H1 (cell line): ENCODE results near the gene DPP8. TPM values are rescaled to one million over a fixed set of nuclear protein-coding genes. Genes with fewer than 3 reads are reported as not detected.
A peak's percentile ranks its signal among the peaks of the same experiment; 100 is the strongest.

Source experiments
- CTCF ChIA-PET: fragments of 300-600 bp; sonication (Branson Sonifier 250); formaldehyde crosslinking; loops from one replicate; lab custom pipeline; 2021; ENCODE audit not compliant: partially characterized antibody; lab: Charles Lee
- POLR2A ChIA-PET: fragments of 300-600 bp; sonication (Branson Sonifier 250); formaldehyde crosslinking; loops from one replicate; lab custom pipeline; 2021; ENCODE audit warnings: inconsistent platforms; ENCODE audit not compliant: partially characterized antibody; lab: Charles Lee
- DNase-seq, 2 experiments: peaks; one replicate each; pipeline versions ENCODE4 v3.0.0 to v3.0.0-alpha.2; 2010 to 2022; ENCODE audit warnings: low spot score in 2 of 2, low read depth in 1 of 2, mixed read lengths in 1 of 2
- FAIRE-seq: peaks from 2 replicates; lab custom pipeline; 2011; peaks lifted over from hg19 to GRCh38; lab: Jason Lieb, UNC
- H2AFZ ChIP-seq: 2 replicates; pipeline ENCODE4 v1.8.1; 2012; ENCODE audit warnings: low read length, inconsistent platforms
- H2AK5ac ChIP-seq: 2 replicates; pipeline ENCODE4 v1.6.1; 2013; ENCODE audit warnings: low read depth, low read length
- H2BK120ac ChIP-seq: replicated peaks from 2 replicates; pipeline ENCODE3; 2013; ENCODE audit warnings: low read depth, low read length, inconsistent platforms
- H2BK12ac ChIP-seq: 2 replicates; pipeline ENCODE4 v1.6.1; 2013; ENCODE audit warnings: low read depth, low read length
- H2BK15ac ChIP-seq: 2 replicates; pipeline ENCODE4 v1.6.1; 2013; ENCODE audit warnings: low read length
- H2BK20ac ChIP-seq: 2 replicates; pipeline ENCODE4 v1.6.1; 2013; ENCODE audit warnings: low read length
- H2BK5ac ChIP-seq: 2 replicates; pipeline ENCODE4 v1.6.1; 2013; ENCODE audit warnings: low read depth, low read length
- H3K14ac ChIP-seq: 2 replicates; pipeline ENCODE4 v1.6.1; 2013; ENCODE audit warnings: inconsistent platforms; ENCODE audit not compliant: insufficient read length
- H3K18ac ChIP-seq: 2 replicates; pipeline ENCODE4 v1.6.1; 2013; ENCODE audit warnings: low read length; ENCODE audit errors: extremely low read depth
- H3K23ac ChIP-seq: 2 replicates; pipeline ENCODE4 v1.6.1; 2013; ENCODE audit warnings: inconsistent platforms; ENCODE audit not compliant: insufficient read length
- H3K23me2 ChIP-seq: 2 replicates; pipeline ENCODE4 v1.6.1; 2013; ENCODE audit warnings: low read depth, low read length
- H3K27ac ChIP-seq: 2 replicates; pipeline ENCODE4 v1.6.1; 2011; ENCODE audit warnings: low read depth, low read length, inconsistent platforms
- H3K27me3 ChIP-seq, 4 experiments: replicated peaks in 1 of 4; 1 replicate in 1 of 4; 2 replicates in 3 of 4; pipeline versions ENCODE4 v1.6.1 to v1.8.1; 2011 to 2013; ENCODE audit warnings: low read length in 3 of 4, mild to moderate bottlenecking in 3 of 4, inconsistent platforms in 2 of 4, mixed read lengths in 2 of 4, moderate library complexity in 1 of 4; ENCODE audit not compliant: control insufficient read depth in 3 of 4, insufficient read depth in 3 of 4; ENCODE audit errors: extremely low read depth in 1 of 4
- H3K36me3 ChIP-seq, 4 experiments: 2 replicates each; pipeline versions ENCODE4 v1.6.1 to v1.8.1; 2011 to 2013; ENCODE audit warnings: mild to moderate bottlenecking in 4 of 4, low read length in 3 of 4, moderate library complexity in 2 of 4, control low read depth in 1 of 4, inconsistent platforms in 1 of 4; ENCODE audit not compliant: insufficient read depth in 4 of 4, control insufficient read depth in 2 of 4
- H3K4ac ChIP-seq: replicated peaks from 2 replicates; pipeline ENCODE3; 2013; ENCODE audit warnings: low read length, low read depth, mixed read lengths, inconsistent platforms; ENCODE audit not compliant: insufficient read length
- H3K4me1 ChIP-seq, 4 experiments: replicated peaks in 1 of 4; 1 replicate in 1 of 4; 2 replicates in 3 of 4; pipeline versions ENCODE4 v1.6.1 to v1.8.1; 2011 to 2013; ENCODE audit warnings: low read length in 3 of 4, inconsistent platforms in 2 of 4, mixed read lengths in 1 of 4; ENCODE audit not compliant: insufficient read depth in 4 of 4, control insufficient read depth in 3 of 4
- H3K4me2 ChIP-seq, 2 experiments: 2 replicates each; pipeline versions ENCODE4 v1.6.1 to v1.8.1; 2011 to 2013; ENCODE audit warnings: low read depth in 2 of 2, low read length in 2 of 2, control low read depth in 1 of 2, inconsistent platforms in 1 of 2, mild to moderate bottlenecking in 1 of 2; ENCODE audit not compliant: insufficient read depth in 1 of 2
- H3K4me3 ChIP-seq, 4 experiments: fragments of 200-600, 300-600 bp in 1 of 4; sonication (generic), shearing (Covaris generic), sonication (Bioruptor Twin) in 1 of 4; 2 replicates each; pipeline versions ENCODE4 v1.5.1 to v1.8.1; 2011 to 2016; ENCODE audit warnings: low read length in 4 of 4, low read depth in 3 of 4, control low read depth in 2 of 4, inconsistent platforms in 2 of 4, mild to moderate bottlenecking in 2 of 4, mixed read lengths in 1 of 4, moderate library complexity in 1 of 4; ENCODE audit not compliant: insufficient read depth in 2 of 4; ENCODE audit errors: extremely low read depth in 1 of 4
- H3K56ac ChIP-seq: replicated peaks from 2 replicates; pipeline ENCODE3; 2013; ENCODE audit warnings: low read depth, mild to moderate bottlenecking, mixed read lengths, low read length, inconsistent platforms; ENCODE audit not compliant: insufficient read length
- H3K79me1 ChIP-seq: 2 replicates; pipeline ENCODE4 v1.6.1; 2013; ENCODE audit warnings: low read depth, low read length, control low read depth
- H3K79me2 ChIP-seq, 2 experiments: 2 replicates each; pipeline versions ENCODE4 v1.6.1 to v1.8.1; 2012 to 2013; ENCODE audit warnings: low read length in 2 of 2, mild to moderate bottlenecking in 2 of 2, inconsistent platforms in 1 of 2; ENCODE audit not compliant: insufficient read depth in 2 of 2, control insufficient read depth in 1 of 2
- H3K9ac ChIP-seq, 4 experiments: replicated peaks in 1 of 4; 1 replicate in 1 of 4; 2 replicates in 3 of 4; pipeline versions ENCODE4 v1.6.1 to v1.8.1; 2011 to 2013; ENCODE audit warnings: low read depth in 3 of 4, low read length in 3 of 4, control low read depth in 2 of 4, mild to moderate bottlenecking in 2 of 4, moderate library complexity in 2 of 4, inconsistent platforms in 1 of 4; ENCODE audit errors: extremely low read depth in 1 of 4
- H3K9me3 ChIP-seq, 2 experiments: 2 replicates each; pipeline versions ENCODE4 v1.6.1 to v1.8.1; 2012 to 2013; ENCODE audit warnings: mild to moderate bottlenecking in 2 of 2, moderate library complexity in 2 of 2, control low read depth in 1 of 2, inconsistent platforms in 1 of 2, low read depth in 1 of 2, low read length in 1 of 2, mixed read lengths in 1 of 2; ENCODE audit not compliant: insufficient read depth in 2 of 2
- H4K20me1 ChIP-seq, 2 experiments: replicated peaks in 1 of 2; 2 replicates each; pipeline versions ENCODE3 to v1.8.1; 2011 to 2013; ENCODE audit warnings: inconsistent platforms in 2 of 2, low read length in 2 of 2, mild to moderate bottlenecking in 1 of 2; ENCODE audit not compliant: insufficient read depth in 2 of 2, control insufficient read depth in 1 of 2
- H4K5ac ChIP-seq: 2 replicates; pipeline ENCODE4 v1.6.1; 2013; ENCODE audit warnings: low read length, low read depth, mixed read lengths, inconsistent platforms; ENCODE audit not compliant: insufficient read length
- H4K8ac ChIP-seq: 2 replicates; pipeline ENCODE4 v1.8.0; 2013; ENCODE audit warnings: mild to moderate bottlenecking, moderate library complexity, low read length, inconsistent platforms; ENCODE audit not compliant: insufficient read depth; ENCODE audit errors: extremely low read depth
- H4K91ac ChIP-seq: replicated peaks from 2 replicates; pipeline ENCODE3; 2013; ENCODE audit warnings: low read length, mixed read lengths, inconsistent platforms; ENCODE audit not compliant: insufficient read length
- CBX5 ChIP-seq: fragments of 300-800, 300-1000 bp; sonication (generic); IDR thresholded peaks from 2 replicates; pipeline ENCODE4 v1.7.1; 2016; ENCODE audit warnings: antibody characterized with exemption, low read length, low read depth
- EGR1 ChIP-seq: IDR thresholded peaks from 2 replicates; pipeline ENCODE4 v1.6.1; 2011; ENCODE audit warnings: low read depth, low read length, borderline replicate concordance
- HDAC6 ChIP-seq: IDR thresholded peaks from one replicate; pipeline ENCODE4 v1.7.1; 2012; ENCODE audit warnings: low read depth, mild to moderate bottlenecking, inconsistent platforms, low read length, moderate library complexity
- RNF2 ChIP-seq: fragments of 200-900, 300-1000 bp; sonication (generic); IDR thresholded peaks from 2 replicates; pipeline ENCODE4 v1.7.1; 2016; ENCODE audit warnings: borderline replicate concordance, low read depth, mild to moderate bottlenecking, antibody characterized with exemption, low read length; ENCODE audit not compliant: poor library complexity, severe bottlenecking; ENCODE audit errors: missing control alignments
- SIN3A ChIP-seq, 2 experiments: IDR thresholded peaks in 1 of 2; conservative IDR thresholded peaks in 1 of 2; 2 replicates each; pipeline ENCODE4 v1.6.1; 2011 to 2012; ENCODE audit warnings: low read length in 2 of 2, improper control_type of control experiment in 1 of 2, low read depth in 1 of 2, mild to moderate bottlenecking in 1 of 2
- TAF7 ChIP-seq: optimal IDR thresholded peaks from 2 replicates; pipeline ENCODE3; 2011; ENCODE audit warnings: low read depth, mild to moderate bottlenecking, inconsistent platforms, low read length, moderate library complexity, borderline replicate concordance
- YY1 ChIP-seq: IDR thresholded peaks from 2 replicates; pipeline ENCODE4 v1.6.1; 2011; ENCODE audit warnings: low read depth, mild to moderate bottlenecking, low read length
- WGBS, 2 experiments: shearing (Covaris generic) in 1 of 2; methylation state at CpG; one replicate each; pipeline versions ENCODE4 v1.1.6 to v1.1.7; 2013 to 2015; ENCODE audit warnings: low lambda C conversion rate in 2 of 2, mixed read lengths in 2 of 2, inconsistent platforms in 1 of 2, low coverage in 1 of 2, missing lambda C conversion rate in 1 of 2; ENCODE audit not compliant: insufficient replicate concordance in 2 of 2, insufficient coverage in 1 of 2, insufficient read length in 1 of 2; ENCODE audit errors: extremely low coverage in 1 of 2, missing lambda C conversion rate in 1 of 2; 5-methylcytosine and 5-hydroxymethylcytosine counted together
- polyA plus RNA-seq, 7 experiments: library from polyadenylated mRNA; depleted of rRNA in 3 of 7; stranded (reverse) in 5 of 7; unstranded in 2 of 7; fragments of >200 nt in 5 of 7; fragments of 200-250 nt in 2 of 7; gene quantifications; 1 replicate in 5 of 7; 2 replicates in 1 of 7; 4 replicates in 1 of 7; pipeline versions ENCODE4 v1.2.1 to v1.2.3, GENCODE V29; 2011 to 2013; ENCODE audit warnings: missing spikeins in 2 of 7, mixed read lengths in 2 of 7
- total RNA-seq: library from RNA; stranded (reverse); fragmentation: NEBNext Ultra II Directional; extraction: Animal tissue kit (Norgen Biotek cat#: 25700); gene quantifications from 2 replicates; pipeline ENCODE4 v1.2.1, GENCODE V29; 2021
- TF ChIP-seq, protein P1 (sequence below), 3 experiments: IDR thresholded peaks; 1 replicate in 2 of 3; 2 replicates in 1 of 3; pipeline versions ENCODE4 v1.5.1 to v1.6.1; 2011; ENCODE audit warnings: low read length in 3 of 3, mild to moderate bottlenecking in 3 of 3, inconsistent platforms in 2 of 3, low read depth in 1 of 3, moderate library complexity in 1 of 3; ENCODE audit not compliant: insufficient read depth in 1 of 3; ENCODE audit errors: control extremely low read depth in 1 of 3

DPP8 gene
- total and polyA plus RNA-seq, 2 of the 8 experiments (the other 6 are each of a cell fraction or from before 2014, with no cell fraction given) = 9.9 to 26.0 TPM

DNA sequence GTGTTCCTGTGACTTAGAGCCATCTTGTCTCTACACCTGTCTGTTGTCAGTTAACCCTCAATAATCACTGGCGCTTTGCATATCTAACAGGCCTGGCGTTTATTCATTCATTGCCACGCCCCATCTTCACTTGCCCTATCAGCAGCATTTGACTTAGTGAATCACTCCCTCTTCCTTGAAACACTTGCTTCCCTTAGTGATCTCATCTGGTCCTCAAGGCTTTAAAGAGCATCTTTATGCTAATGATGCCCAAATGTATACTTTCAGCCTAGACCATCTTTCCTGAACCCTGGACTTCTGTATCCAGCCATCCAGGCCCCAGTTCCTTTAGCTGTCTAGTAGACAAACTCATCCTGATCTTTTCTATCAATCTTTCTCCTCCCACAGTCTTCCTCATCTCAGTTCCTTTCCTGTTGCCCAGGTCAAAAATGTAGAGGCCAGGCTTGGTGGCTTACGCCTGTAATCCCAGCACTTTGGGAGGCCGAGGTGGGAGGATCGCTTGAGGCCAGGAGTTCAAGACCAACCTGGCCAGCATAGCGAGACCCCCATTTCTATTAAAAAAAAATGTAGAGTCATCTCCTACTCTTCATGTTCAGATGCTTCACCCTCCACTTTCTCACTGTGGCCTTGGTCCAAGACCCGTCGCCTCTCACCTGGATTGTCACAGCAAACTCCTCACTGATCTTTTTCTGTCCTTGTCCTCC is 93.4 kb downstream of the DPP8 start:
- no peak overlapping the region for H2BK12ac ChIP-seq
- H4K8ac ChIP-seq = no peak overlapping the region
- no peak overlapping the region for H2BK120ac ChIP-seq
- no peak for DNase-seq
- H3K9me3 ChIP-seq = no peaks in the 10 kb centered on the region
- ChIA-PET CTCF (interaction anchor here (0.6 kb wide), 1 partner anchor 37 kb away, joined by 3 read pairs; no protein-coding TSS in a partner anchor), POLR2A (no interaction called here)
- peak overlapping the region; percentile 97; the same call in 1 of the 2 replicates for H2BK15ac ChIP-seq
- no peak overlapping the region for H3K4me3 ChIP-seq
- peaks cover 20% of the 10 kb centered on the region for H3K23me2 ChIP-seq
- no peak overlapping the region for H3K4ac ChIP-seq
- no peaks in the 10 kb centered on the region for H3K36me3 ChIP-seq
- FAIRE-seq = no peak
- no peak overlapping the region for H3K56ac ChIP-seq
- peaks cover 0 to 9% of the 10 kb centered on the region in 2 experiments; a peak in 1 of 4 replicates for H3K79me2 ChIP-seq
- H3K18ac ChIP-seq = no peak overlapping the region
- peak overlapping the region; percentile 26; the same call in 1 of the 2 replicates for H2BK5ac ChIP-seq
- no peak overlapping the region for H4K5ac ChIP-seq
- H3K4me1 ChIP-seq = peaks cover 4 to 29% (median 15%) of the 10 kb centered on the region in 4 experiments
- H4K20me1 ChIP-seq = no peaks in the 10 kb centered on the region
- no peak overlapping the region for H2AFZ ChIP-seq
- H3K9ac ChIP-seq = no peak overlapping the region
- no peak overlapping the region for H4K91ac ChIP-seq
- no peak overlapping the region for H3K23ac ChIP-seq
- peaks cover 0 to 16% (median 9%) of the 10 kb centered on the region in 4 experiments; a peak in 4 of 7 replicates for H3K27me3 ChIP-seq
- H3K4me2 ChIP-seq = peak overlapping the region; percentile 92 to 96; a peak in 2 of 4 replicates
- no peak overlapping the region for H3K27ac ChIP-seq
- no peak overlapping the region for H3K14ac ChIP-seq
- H2AK5ac ChIP-seq = no peak overlapping the region; the same call in 1 of the 2 replicates
- WGBS, 2 experiments = 92% methylated on average over 9 of the region's 9 CpGs; no CpG with 5 or more reads in 1 of the 2 experiments
- no peaks in the 10 kb centered on the region for H3K79me1 ChIP-seq
- H2BK20ac ChIP-seq = no peak overlapping the region; the same call in 1 of the 2 replicates
- TF ChIP-seq RNF2 (no peak), CBX5 (no peak), YY1 (no peak), HDAC6 (no peak), SIN3A (conservative IDR thresholded peaks at IDR 0.05 in 1 of 2, IDR thresholded peaks at IDR 0.05 in 1 of 2; ENCODE audit: low read depth in 1 of 2, low read length in 2 of 2) (no peak), TAF7 (no peak), EGR1 (no peak)
- TF ChIP-seq, protein P1, sequence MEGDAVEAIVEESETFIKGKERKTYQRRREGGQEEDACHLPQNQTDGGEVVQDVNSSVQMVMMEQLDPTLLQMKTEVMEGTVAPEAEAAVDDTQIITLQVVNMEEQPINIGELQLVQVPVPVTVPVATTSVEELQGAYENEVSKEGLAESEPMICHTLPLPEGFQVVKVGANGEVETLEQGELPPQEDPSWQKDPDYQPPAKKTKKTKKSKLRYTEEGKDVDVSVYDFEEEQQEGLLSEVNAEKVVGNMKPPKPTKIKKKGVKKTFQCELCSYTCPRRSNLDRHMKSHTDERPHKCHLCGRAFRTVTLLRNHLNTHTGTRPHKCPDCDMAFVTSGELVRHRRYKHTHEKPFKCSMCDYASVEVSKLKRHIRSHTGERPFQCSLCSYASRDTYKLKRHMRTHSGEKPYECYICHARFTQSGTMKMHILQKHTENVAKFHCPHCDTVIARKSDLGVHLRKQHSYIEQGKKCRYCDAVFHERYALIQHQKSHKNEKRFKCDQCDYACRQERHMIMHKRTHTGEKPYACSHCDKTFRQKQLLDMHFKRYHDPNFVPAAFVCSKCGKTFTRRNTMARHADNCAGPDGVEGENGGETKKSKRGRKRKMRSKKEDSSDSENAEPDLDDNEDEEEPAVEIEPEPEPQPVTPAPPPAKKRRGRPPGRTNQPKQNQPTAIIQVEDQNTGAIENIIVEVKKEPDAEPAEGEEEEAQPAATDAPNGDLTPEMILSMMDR (IDR thresholded peaks at IDR 0.05; ENCODE audit: control extremely low read depth in 1 of 3, insufficient read depth in 1 of 3, low read depth in 1 of 3, low read length in 3 of 3) = no peak
